Hematopoietic multipotent progenitor cell treated with erythropoietin and hydrocortisone succinate and interleukin-3 and kit ligand, for 8 days (in vitro differentiated cells): Measurements from ENCODE around the gene CDX2.

Source experiments
- DNase-seq: peaks from one replicate; pipeline ENCODE4 v3.0.0-alpha.2; 2015

Gene CDX2

DNA sequence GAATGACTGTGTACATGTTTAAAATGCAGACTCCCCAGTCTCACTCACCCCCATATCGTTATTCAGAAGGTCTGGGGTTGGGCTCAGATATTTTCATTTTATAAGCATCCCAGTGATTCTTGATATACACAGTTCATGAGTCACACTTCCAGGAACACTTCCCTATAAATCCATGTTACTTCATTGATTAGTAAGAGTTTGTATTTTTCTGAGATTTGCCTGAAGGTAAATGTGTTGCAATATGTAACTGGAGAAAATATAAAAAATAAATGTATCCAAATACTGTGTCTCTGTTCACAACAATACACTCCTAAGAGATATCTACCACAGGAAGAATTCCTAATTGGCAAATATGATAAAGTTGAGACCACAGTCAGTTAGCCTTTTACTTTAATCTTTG, 56.0 kb downstream of the CDX2 start:
- no peak for DNase-seq

- no peak for DNase-seq
Measured at GRCh38 chr13:27911521-27911920, 57.6 kb downstream of the CDX2 start.
